SK-N-MC (cell line): ENCODE measurements around the gene PCSK5.

Experiments used
- EZH2 ChIP-seq: fragments of 200-600 bp; sonication (generic); IDR thresholded peaks from one replicate; pipeline ENCODE4 v1.6.1; 2017; ENCODE audit warnings: antibody characterized with exemption
- FOXP2 ChIP-seq: optimal IDR thresholded peaks from 2 replicates; pipeline ENCODE3; 2011; ENCODE audit warnings: mild to moderate bottlenecking, moderate library complexity; ENCODE audit not compliant: insufficient read depth; ENCODE audit errors: extremely low read length, control extremely low read depth
- POLR2AphosphoS5 ChIP-seq: IDR thresholded peaks from 2 replicates; pipeline ENCODE4 v1.6.1; 2012; ENCODE audit warnings: mild to moderate bottlenecking, low read depth, low read length, borderline replicate concordance

- TF ChIP-seq EZH2 (no peak), POLR2AphosphoS5 (no peak), FOXP2 (no peak)
Observed at GRCh38 chr9:76001459-76001858, 111.0 kb downstream of the PCSK5 start.
